Measurements from ENCODE around the gene AKNAD1. TPM values are rescaled to one million over a fixed set of nuclear protein-coding genes. Genes with fewer than 3 reads are reported as not detected.

The AKNAD1 gene
- total and polyA plus RNA-seq, 10 of the 15 experiments (the other 5 are each of a cell fraction or from before 2014, with no cell fraction given), result 0.05 to 0.13 (median 0.10) TPM; not detected in 7

GRCh38 chr1:108832929-108833328, 24.0 kb downstream of the AKNAD1 start (continued):
- TF ChIP-seq ZBTB40 (IDR thresholded peaks at IDR 0.05; ENCODE audit: borderline replicate concordance) (no peak), GATAD2B (conservative IDR thresholded peaks at IDR 0.05; ENCODE audit: low read depth) (no peak), CBX5 (IDR thresholded peaks at IDR 0.05; ENCODE audit: low read depth) (no peak)

- BruUV-seq (replicated peaks), result no TSS peak
- Histone ChIP-seq H3K4me3 (no peak overlapping the region), H3K9ac (ENCODE audit: control insufficient read depth, insufficient read depth, low read length) (no peak overlapping the region), H2AFZ (ENCODE audit: control insufficient read depth, low read depth, low read length) (no peak overlapping the region), H3K4me1 (ENCODE audit: control insufficient read depth, insufficient read depth, low read length) (no peaks in the 10 kb centered on the region), H4K20me1 (ENCODE audit: control insufficient read depth, insufficient read depth) (no peaks in the 10 kb centered on the region), H3K79me2 (ENCODE audit: control insufficient read depth, insufficient read depth, low read length) (no peaks in the 10 kb centered on the region), H3K27me3 (replicated peaks in 1 of 2; ENCODE audit: control insufficient read depth in 2 of 2, insufficient read depth in 2 of 2, low read length in 1 of 2) (no peaks in the 10 kb centered on the region), H3K4me2 (ENCODE audit: control insufficient read depth, insufficient read depth) (no peak overlapping the region), H3K9me3 (replicated peaks; ENCODE audit: control insufficient read depth, insufficient read depth, low read length) (no peaks in the 10 kb centered on the region), H3K27ac (ENCODE audit: control insufficient read depth, insufficient read depth) (no peak overlapping the region), H3K36me3 (ENCODE audit: control insufficient read depth in 2 of 2, insufficient read depth in 2 of 2, low read length in 1 of 2) (no peaks in the 10 kb centered on the region)
- 44% methylated on average over 2 of the region's 2 CpGs for WGBS (ENCODE audit: insufficient coverage, insufficient replicate concordance, low lambda C conversion rate, missing lambda C conversion rate)
- TF ChIP-seq TCF7 (IDR thresholded peaks at IDR 0.05; ENCODE audit: borderline replicate concordance) (no peak), SMC3 (IDR thresholded peaks at IDR 0.05; ENCODE audit: borderline replicate concordance, low read length) (no peak), NRF1 (conservative IDR thresholded peaks at IDR 0.05; ENCODE audit: low read depth, low read length) (no peak), ZZZ3 (IDR thresholded peaks at IDR 0.05; ENCODE audit: control insufficient read depth, insufficient read length, low read depth) (no peak), YBX1 (IDR thresholded peaks at IDR 0.05) (no peak), TAF1 (IDR thresholded peaks at IDR 0.05; ENCODE audit: borderline replicate concordance, low read depth, low read length) (no peak), PAX8 (IDR thresholded peaks at IDR 0.05) (no peak), RAD21 (IDR thresholded peaks at IDR 0.05; ENCODE audit: insufficient read depth, low read depth, low read length) (no peak)
- TF ChIP-seq, protein P1, sequence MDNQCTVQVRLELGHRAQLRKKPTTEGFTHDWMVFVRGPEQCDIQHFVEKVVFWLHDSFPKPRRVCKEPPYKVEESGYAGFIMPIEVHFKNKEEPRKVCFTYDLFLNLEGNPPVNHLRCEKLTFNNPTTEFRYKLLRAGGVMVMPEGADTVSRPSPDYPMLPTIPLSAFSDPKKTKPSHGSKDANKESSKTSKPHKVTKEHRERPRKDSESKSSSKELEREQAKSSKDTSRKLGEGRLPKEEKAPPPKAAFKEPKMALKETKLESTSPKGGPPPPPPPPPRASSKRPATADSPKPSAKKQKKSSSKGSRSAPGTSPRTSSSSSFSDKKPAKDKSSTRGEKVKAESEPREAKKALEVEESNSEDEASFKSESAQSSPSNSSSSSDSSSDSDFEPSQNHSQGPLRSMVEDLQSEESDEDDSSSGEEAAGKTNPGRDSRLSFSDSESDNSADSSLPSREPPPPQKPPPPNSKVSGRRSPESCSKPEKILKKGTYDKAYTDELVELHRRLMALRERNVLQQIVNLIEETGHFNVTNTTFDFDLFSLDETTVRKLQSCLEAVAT (IDR thresholded peaks at IDR 0.05), result no peak
- SMC1A ChIA-PET (ENCODE audit: uncharacterized antibody, unreplicated experiment), result interaction anchor here (1.2 to 7.0 kb wide), 5 partner anchors 9 to 280 kb away, joined by 3 to 118 read pairs (median 6); a partner anchor contains a TSS
- CTCF ChIA-PET, result interaction anchor here (0.8 to 9.1 kb wide), 5 partner anchors 10 to 161 kb away, joined by 3 to 323 read pairs (median 3); no protein-coding TSS in a partner anchor
- DNase-seq (ENCODE audit: low read depth, low spot score) (no peak), ATAC-seq (no peak), FAIRE-seq (no peak)
- POLR2A ChIA-PET, result interaction anchor here (0.6 kb wide), 1 partner anchor 14 kb away, joined by 4 read pairs; no protein-coding TSS in a partner anchor
- intact Hi-C loops (cut with micrococcal nuclease; ENCODE audit: unreplicated experiment) (no loop called here), in situ Hi-C loops (cut with MboI) (loop anchor here (10.0 kb wide), 1 partner anchor 64 kb away; no protein-coding TSS in a partner anchor)
- RAD21 ChIA-PET (ENCODE audit: unreplicated experiment), result no interaction called here
Observed at GRCh38 chr1:108831225-108831624, 25.7 kb downstream of the AKNAD1 start.

Measured in GM12878 (cell line).